ENCODE results near the gene TIMM10B.

The TIMM10B gene

GRCh38 chr11:6481012-6481923 is at the start of gene TIMM10B, which contains the start of gene ARFIP2:
Gene TIMM10B (plus strand): TSS chr11:6481501. CDS start chr11:6481517, 16 bp downstream.
Gene ARFIP2 (minus strand): TSS chr11:6481331. CDS start chr11:6480421, 910 bp downstream.
- intact Hi-C loops (cut with DNase I) = no loop called here
- DNase-seq = peak; percentile 99 to 100 (median 100)

DNA sequence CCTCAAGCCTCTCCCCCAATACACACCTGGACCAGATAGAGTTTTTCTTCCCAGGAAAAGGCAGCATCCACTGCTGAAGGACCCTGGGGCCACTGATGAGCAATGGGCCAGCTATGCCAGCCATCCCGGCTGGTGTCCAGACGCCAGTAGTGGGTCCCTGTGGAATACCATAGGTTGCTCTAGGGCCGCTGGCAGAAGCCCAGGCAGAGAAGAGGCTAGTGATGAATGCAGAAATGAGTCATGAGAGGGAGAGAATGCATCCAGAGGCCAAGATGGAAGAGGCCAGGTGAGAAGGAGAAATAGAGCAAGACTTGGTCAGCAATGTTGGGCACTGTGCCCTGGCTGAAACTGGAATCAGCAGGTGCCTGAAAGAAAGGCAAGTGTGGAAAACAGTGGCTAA is 49.4 kb upstream of the TIMM10B start:
- DNase-seq = no peak
- intact Hi-C loops (cut with DNase I) = no loop called here

GRCh38 chr11:6433998-6434660 is 47.2 kb upstream of the TIMM10B start:
- intact Hi-C loops (cut with DNase I) = no loop called here
- no peak for DNase-seq

DNA sequence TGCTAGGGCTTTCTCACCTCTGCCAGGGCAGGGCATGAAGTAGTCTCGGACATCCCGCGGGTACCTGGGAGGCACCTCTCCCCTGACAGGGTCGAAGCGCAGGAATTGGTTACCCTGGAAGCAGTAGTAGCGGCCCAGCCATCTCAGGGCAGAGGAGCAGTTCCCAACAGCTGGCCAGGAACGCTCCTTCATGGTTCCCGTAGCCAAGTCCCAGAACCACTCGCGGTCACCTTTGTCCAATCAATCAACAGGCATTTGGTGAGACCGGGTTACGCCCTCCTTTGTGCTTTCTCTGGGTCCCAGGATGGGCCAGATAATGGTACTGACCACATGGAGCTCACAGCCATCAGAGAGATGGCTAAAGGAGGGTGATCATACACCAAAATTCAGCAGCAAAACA is 43.9 kb upstream of the TIMM10B start:
- intact Hi-C loops (cut with DNase I) = no loop called here
- no peak for DNase-seq

DNA sequence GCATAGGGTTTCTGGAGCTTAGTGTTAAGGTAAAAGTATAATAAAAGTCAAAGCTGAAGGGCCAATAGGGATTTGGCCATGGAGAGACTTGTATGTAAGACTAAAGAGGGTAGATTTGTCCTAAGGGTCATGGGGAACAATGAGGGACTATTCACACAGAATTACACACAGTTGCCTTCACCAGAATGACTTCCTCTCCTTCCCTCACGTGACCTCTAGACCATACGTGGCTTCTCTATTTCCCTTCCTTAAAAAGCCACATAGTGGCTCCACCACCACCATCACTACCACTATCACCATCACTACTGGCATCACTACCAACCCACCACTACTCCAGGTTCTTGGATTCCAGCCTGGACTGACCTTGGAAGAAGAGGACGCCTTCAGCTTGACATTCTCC is 43.3 kb upstream of the TIMM10B start:
- intact Hi-C loops (cut with DNase I) = no loop called here

GRCh38 chr11:6438979-6439571 is 42.2 kb upstream of the TIMM10B start:
- peak; percentile 31 to 85 (median 65) for DNase-seq

More for the DNA sequence above, 43.3 kb upstream of the TIMM10B start:
- no peak for DNase-seq

DNA sequence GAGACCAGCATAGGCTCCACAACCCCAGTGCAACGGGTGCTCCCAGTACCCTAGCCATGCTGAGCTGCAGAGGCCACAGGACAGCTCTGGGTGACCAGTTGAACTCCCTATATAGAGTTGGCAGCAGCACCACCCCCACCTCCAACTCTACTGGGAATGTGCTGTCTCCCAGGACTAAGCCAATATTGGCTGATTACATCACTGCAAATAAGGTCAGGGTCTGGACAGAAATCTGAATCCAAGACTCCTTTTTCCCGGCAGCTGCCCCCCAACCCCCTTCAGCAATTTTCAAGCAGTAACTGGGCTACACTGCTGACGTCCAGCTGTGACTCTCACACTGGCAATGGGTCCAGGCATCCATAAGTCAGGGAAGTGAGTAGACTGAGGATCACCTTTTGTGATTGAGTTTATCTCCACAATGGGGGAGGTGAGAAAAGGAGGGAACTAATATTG is 40.4 kb upstream of the TIMM10B start, which contains the start of gene HPX:
TSS of gene HPX (minus strand) at position 82 of the 453 bp plus-strand sequence. CDS start at position 58, 24 bp downstream.
- intact Hi-C loops (cut with DNase I) = no loop called here
- no peak for DNase-seq

More at GRCh38 chr11:6438979-6439571, 42.2 kb upstream of the TIMM10B start:
- intact Hi-C loops (cut with DNase I) = no loop called here

DNA sequence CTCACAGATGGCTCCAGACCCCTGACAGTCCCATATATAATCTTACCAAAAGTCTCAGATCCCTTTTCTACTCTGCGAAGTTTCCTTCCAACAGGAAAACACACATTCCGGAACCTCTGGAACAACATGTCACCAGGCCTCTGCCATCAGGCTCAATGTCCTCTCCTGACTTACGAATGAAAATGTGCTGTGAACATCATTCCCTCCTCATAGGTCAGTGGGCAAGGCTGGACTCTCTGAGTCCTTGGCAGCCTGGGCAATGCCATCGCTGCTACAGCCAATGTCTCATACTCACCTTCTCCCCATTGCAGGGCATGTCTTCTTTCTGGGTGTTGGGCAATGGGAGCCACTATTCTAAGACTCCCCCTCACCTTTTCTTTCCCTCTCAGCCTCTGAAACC is 38.9 kb upstream of the TIMM10B start:
- no peak for DNase-seq
- intact Hi-C loops (cut with DNase I) = loop anchor here (2.0 kb wide), 1 partner anchor 64 kb away; no protein-coding TSS in a partner anchor

- DNase-seq = peak; percentile 51 to 91 (median 78)
- intact Hi-C loops (cut with DNase I) = loop anchor here (2.0 kb wide), 1 partner anchor 65 kb away; no protein-coding TSS in a partner anchor
Measured at GRCh38 chr11:6443269-6444003, 37.9 kb upstream of the TIMM10B start.

DNA sequence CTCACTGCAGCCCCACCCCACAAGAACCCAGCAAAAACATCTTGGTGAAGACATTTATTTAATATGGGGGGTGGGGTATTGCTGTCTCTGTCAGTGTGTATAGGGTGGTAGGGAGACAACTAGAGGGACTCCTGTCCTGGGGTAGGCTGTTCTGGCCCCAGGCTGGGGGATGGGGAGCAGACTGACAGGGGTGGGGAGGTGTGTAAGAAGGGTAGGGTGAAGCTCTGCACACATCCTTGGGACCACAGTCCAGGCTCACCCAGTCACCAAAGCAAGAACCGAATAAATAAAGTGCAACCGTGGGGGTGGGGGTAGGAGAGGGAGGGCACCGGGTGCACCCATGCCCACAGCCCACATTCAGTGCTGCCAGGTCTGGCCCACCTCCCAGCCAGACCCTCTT is 32.7 kb upstream of the TIMM10B start:
- no peak for DNase-seq
- intact Hi-C loops (cut with DNase I) = no loop called here

DNA sequence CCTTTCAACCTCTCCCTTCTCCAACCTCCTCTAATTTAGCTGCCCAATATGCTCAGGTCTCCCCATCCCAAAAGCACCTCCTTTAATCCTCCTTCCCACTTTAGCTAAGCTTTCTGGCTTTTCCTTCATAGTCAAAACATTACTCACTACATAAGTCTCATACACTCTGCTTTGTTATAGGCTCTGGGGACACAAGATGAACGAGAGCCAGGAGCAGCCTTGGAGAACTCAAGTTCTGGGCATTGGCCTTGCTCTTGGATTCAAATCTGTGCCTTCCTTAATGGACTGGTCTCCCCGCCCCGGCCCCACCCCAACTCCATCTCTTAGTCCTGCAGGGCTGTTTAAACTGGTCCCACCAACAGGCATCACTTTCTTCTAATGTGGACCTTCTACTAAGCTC is 29.1 kb upstream of the TIMM10B start:
- intact Hi-C loops (cut with DNase I) = no loop called here
- DNase-seq = no peak

- intact Hi-C loops (cut with DNase I) = no loop called here
- DNase-seq = no peak
Measured at GRCh38 chr11:6453152-6453551, 28.1 kb upstream of the TIMM10B start.

GRCh38 chr11:6455070-6455469 is 26.2 kb upstream of the TIMM10B start:
- intact Hi-C loops (cut with DNase I) = no loop called here
- DNase-seq = no peak

DNA sequence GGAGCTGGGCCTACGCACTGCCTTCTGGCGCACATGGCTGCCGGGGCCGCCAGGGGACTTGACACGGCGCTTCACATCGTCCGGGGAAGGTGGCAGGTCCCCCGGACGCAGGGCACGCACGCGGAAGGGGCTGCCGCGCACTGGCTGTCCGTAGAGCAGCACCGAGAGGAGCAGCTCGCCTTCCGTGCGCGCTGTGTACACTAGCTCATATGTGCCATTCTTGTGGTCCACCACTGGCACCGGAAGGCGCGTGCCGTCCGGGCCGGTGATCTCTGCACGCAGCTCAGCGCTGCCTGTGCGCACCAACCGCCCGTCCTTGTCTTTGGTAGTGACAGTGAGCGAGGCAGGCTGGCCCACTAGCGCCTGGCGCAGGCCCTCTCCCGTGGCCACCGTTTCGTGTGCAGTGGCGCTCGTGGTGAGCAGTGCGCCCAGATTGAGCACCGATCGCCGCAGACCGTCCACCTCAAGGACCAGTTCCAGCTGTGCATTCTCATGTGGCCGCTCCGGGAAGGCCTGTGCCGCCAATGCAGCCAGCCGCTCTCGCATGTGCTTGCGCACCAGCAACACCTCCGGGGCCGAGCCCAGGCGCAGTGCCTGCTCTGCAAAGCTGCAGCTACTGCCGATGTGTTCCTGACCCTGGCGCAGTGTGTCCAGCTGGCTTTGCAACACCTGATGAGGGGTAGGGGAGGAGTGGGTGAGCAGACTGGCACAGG is 24.8 kb upstream of the TIMM10B start:
- DNase-seq = no peak
- intact Hi-C loops (cut with DNase I) = no loop called here

DNA sequence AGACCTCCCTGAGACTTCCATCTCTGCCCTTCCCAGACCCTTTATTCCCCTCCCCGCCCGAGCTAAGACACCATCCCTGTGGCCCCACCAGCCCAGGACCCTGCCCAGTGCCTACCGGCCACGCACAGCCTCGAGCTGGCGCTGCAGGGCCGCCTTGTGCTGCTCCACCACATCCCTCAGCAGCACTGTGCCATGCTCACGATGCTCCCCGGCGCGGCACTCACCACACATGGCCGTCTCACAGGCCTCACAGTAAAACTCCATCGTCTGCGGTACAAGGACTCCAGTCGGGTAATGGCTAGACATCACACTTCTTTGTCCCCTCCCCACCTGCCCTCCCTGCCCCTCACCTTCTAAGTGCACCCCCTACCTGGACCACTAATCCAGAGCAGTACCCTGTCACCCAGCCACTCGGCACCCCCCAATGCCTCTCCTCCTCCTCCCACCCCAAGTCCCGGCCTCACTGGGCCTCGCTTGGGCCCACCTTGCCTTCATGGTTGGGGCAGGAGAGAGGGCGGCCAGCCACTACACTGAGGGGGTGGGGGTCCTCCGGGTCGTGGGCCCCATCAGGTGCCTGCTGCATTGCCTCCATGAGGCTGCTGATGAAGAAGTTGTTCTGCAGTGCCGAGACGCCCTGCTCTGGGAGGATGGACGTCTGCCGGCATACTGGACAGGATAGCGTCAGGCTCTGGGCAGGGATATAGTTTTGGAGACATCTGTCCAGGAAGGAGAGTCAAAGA is 23.6 kb upstream of the TIMM10B start:
- intact Hi-C loops (cut with DNase I) = no loop called here
- DNase-seq = no peak

- intact Hi-C loops (cut with DNase I) = no loop called here
Measured at GRCh38 chr11:6458352-6459098, 22.8 kb upstream of the TIMM10B start.

GRCh38 chr11:6459099-6459450 is 22.2 kb upstream of the TIMM10B start:
- no peak for DNase-seq
- intact Hi-C loops (cut with DNase I) = no loop called here

More at GRCh38 chr11:6458352-6459098, 22.8 kb upstream of the TIMM10B start:
- DNase-seq = no peak

Measured in head of caudate nucleus (tissue), 42 donors.